ENCODE measurements around the gene AFP.

Gene AFP

GRCh38 chr4:73407227-73407673 lies 28.8 kb upstream of the AFP start:
- no peak for DNase-seq (ENCODE audit: low read depth in 2 of 2)
- no peak for TF ChIP-seq CTCF (IDR thresholded peaks at IDR 0.05; ENCODE audit: low read depth, low read length)
- no peak overlapping the region for H3K4me3 ChIP-seq (replicated peaks in 1 of 2; ENCODE audit: low read depth in 2 of 2, low read length in 2 of 2)

DNA sequence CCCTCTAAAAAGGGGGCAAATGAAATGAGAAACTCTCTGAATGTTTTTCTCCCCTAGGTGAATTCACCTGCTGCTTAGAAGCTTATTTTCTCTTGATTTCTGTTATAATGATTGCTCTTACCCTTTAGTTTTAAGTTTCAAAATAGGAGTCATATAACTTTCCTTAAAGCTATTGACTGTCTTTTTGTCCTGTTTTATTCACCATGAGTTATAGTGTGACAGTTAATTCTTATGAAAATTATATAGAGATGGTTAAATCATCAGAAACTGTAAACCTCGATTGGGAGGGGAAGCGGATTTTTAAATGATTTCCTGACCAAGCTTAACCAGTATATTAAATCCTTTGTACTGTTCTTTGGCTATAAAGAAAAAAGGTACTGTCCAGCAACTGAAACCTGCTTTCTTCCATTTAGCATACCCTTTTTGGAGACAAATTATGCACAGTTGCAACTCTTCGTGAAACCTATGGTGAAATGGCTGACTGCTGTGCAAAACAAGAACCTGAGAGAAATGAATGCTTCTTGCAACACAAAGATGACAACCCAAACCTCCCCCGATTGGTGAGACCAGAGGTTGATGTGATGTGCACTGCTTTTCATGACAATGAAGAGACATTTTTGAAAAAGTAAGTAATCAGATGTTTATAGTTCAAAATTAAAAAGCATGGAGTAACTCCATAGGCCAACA lies 27.7 kb upstream of the AFP start:
- TF ChIP-seq CTCF (IDR thresholded peaks at IDR 0.05; ENCODE audit: low read depth, low read length): no peak
- H3K4me3 ChIP-seq (replicated peaks in 1 of 2; ENCODE audit: low read depth in 2 of 2, low read length in 2 of 2): no peak overlapping the region
- no peak for DNase-seq (ENCODE audit: low read depth in 2 of 2)

GRCh38 chr4:73409012-73409862 lies 26.8 kb upstream of the AFP start:
- DNase-seq (ENCODE audit: low read depth in 2 of 2): no peak
- TF ChIP-seq CTCF (IDR thresholded peaks at IDR 0.05; ENCODE audit: low read depth, low read length): no peak
- no peak overlapping the region for H3K4me3 ChIP-seq (replicated peaks in 1 of 2; ENCODE audit: low read depth in 2 of 2, low read length in 2 of 2)

DNA sequence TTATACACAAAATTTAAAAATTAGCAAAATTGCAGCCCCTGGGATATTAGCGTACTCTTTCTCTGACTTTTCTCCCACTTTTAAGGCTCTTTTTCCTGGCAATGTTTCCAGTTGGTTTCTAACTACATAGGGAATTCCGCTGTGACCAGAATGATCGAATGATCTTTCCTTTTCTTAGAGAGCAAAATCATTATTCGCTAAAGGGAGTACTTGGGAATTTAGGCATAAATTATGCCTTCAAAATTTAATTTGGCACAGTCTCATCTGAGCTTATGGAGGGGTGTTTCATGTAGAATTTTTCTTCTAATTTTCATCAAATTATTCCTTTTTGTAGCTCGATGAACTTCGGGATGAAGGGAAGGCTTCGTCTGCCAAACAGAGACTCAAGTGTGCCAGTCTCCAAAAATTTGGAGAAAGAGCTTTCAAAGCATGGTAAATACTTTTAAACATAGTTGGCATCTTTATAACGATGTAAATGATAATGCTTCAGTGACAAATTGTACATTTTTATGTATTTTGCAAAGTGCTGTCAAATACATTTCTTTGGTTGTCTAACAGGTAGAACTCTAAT lies 26.0 kb upstream of the AFP start:
- H3K4me3 ChIP-seq (replicated peaks in 1 of 2; ENCODE audit: low read depth in 2 of 2, low read length in 2 of 2): no peak overlapping the region
- TF ChIP-seq CTCF (IDR thresholded peaks at IDR 0.05; ENCODE audit: low read depth, low read length): no peak
- no peak for DNase-seq (ENCODE audit: low read depth in 2 of 2)

DNA sequence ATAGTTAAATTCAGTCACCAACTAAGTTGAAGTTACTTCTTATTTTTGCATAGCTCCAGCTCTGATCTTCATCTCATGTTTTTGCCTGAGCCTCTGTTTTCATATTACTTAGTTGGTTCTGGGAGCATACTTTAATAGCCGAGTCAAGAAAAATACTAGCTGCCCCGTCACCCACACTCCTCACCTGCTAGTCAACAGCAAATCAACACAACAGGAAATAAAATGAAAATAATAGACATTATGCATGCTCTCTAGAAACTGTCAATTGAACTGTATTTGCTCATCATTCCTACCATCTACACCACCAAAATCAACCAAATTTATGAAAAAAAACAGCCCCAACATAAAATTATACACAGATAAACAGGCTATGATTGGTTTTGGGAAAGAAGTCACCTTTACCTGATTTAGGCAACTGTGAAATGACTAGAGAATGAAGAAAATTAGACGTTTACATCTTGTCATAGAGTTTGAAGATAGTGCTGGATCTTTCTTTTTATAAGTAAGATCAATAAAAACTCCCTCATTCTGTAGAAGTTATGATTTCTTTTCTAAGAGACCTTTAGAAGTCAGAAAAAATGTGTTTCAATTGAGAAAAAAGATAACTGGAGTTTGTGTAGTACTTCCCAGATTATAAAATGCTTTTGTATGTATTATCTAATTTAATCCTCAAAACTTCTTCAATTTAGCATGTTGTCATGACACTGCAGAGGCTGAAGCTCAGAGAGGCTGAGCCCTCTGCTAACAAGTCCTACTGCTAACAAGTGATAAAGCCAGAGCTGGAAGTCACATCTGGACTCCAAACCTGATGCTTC lies 24.9 kb upstream of the AFP start:
- H3K4me3 ChIP-seq (replicated peaks in 1 of 2; ENCODE audit: low read depth in 2 of 2, low read length in 2 of 2): no peak overlapping the region
- TF ChIP-seq CTCF (IDR thresholded peaks at IDR 0.05; ENCODE audit: low read depth, low read length): no peak
- DNase-seq (ENCODE audit: low read depth in 2 of 2): no peak

DNA sequence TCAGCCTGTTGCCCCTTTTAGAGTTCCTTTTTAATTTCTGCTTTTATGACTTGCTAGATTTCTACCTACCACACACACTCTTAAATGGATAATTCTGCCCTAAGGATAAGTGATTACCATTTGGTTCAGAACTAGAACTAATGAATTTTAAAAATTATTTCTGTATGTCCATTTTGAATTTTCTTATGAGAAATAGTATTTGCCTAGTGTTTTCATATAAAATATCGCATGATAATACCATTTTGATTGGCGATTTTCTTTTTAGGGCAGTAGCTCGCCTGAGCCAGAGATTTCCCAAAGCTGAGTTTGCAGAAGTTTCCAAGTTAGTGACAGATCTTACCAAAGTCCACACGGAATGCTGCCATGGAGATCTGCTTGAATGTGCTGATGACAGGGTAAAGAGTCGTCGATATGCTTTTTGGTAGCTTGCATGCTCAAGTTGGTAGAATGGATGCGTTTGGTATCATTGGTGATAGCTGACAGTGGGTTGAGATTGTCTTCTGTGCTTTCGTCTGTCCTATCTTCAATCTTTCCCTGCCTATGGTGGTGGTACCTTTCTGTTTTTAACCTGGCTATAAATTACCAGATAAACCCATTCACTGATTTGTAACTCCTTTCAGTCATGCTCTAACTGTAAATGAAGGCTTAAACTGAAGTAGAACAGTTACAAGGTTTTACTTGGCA lies 24.1 kb upstream of the AFP start:
- TF ChIP-seq CTCF (IDR thresholded peaks at IDR 0.05; ENCODE audit: low read depth, low read length): no peak
- H3K4me3 ChIP-seq (replicated peaks in 1 of 2; ENCODE audit: low read depth in 2 of 2, low read length in 2 of 2): no peak overlapping the region
- no peak for DNase-seq (ENCODE audit: low read depth in 2 of 2)
